K562 (cell line): Measurements from ENCODE around the gene NRCAM. TPM values are rescaled to one million over a fixed set of nuclear protein-coding genes. Genes with fewer than 3 reads are reported as not detected.

Experiments
- ATAC-seq: fragments of 200-7000 bp; cut with Tn5 transposase; 3 replicates; pipeline ENCODE4 v1.9.1; 2020; ENCODE audit warnings: moderate library complexity
- BruUV-seq: library from RNA; stranded (reverse); fragments of 400-500 nt; replicated peaks from 2 replicates; lab custom pipeline; 2021; lab: Mats Ljungman, UMichigan
- CTCF ChIA-PET: fragments of 300-600 bp; formaldehyde crosslinking; extraction: SDS; loops from one replicate; lab custom pipeline; 2021; ENCODE audit warnings: low intra/inter-chr PET ratio; lab: Yijun Ruan, JAX
- POLR2A ChIA-PET: fragments of 300-600, 350-650 bp; sonication (Branson Sonifier 250); formaldehyde crosslinking; extraction: SDS; loops from one replicate; lab custom pipeline; 2021; ENCODE audit warnings: antibody characterized with exemption, inconsistent platforms; lab: Yijun Ruan, JAX
- DNase-seq, 4 experiments: peaks; one replicate each; pipeline versions ENCODE4 v3.0.0 to v3.0.0-alpha.2; 2011 to 2018; ENCODE audit warnings: low spot score in 3 of 4, mixed read lengths in 3 of 4; ENCODE audit errors: extremely low read depth in 1 of 4
- FAIRE-seq: peaks from 2 replicates; lab custom pipeline; 2011; peaks lifted over from hg19 to GRCh38; lab: Jason Lieb, UNC
- H2AFZ ChIP-seq: 2 replicates; pipeline ENCODE4 v1.6.0; 2011; ENCODE audit warnings: low read depth, low read length, control low read depth, inconsistent platforms
- H3K27ac ChIP-seq: fragments of 200-600 bp; 3 replicates; pipeline ENCODE4 v1.8.0; 2011; ENCODE audit warnings: low read depth, mild to moderate bottlenecking, control low read depth, inconsistent platforms, low read length, moderate library complexity, mixed read lengths; ENCODE audit errors: extremely low read depth
- H3K27me3 ChIP-seq, 2 experiments: fragments of 300-600 bp in 1 of 2; 2 replicates in 1 of 2; 3 replicates in 1 of 2; pipeline versions ENCODE4 v1.6.0 to v1.8.0; 2011; ENCODE audit warnings: inconsistent platforms in 2 of 2, low read length in 2 of 2, mild to moderate bottlenecking in 1 of 2, mixed read lengths in 1 of 2, moderate library complexity in 1 of 2; ENCODE audit not compliant: control insufficient read depth in 2 of 2, insufficient read depth in 2 of 2
- H3K36me3 ChIP-seq: fragments of 300-600 bp; 3 replicates; pipeline ENCODE4 v1.8.0; 2011; ENCODE audit warnings: mild to moderate bottlenecking, low read length, inconsistent platforms; ENCODE audit not compliant: control insufficient read depth, insufficient read depth
- H3K4me1 ChIP-seq, 2 experiments: fragments of 200-600 bp in 1 of 2; replicated peaks in 1 of 2; 2 replicates in 1 of 2; 3 replicates in 1 of 2; pipeline versions ENCODE4 v1.5.1 to v1.8.0; 2011; ENCODE audit warnings: inconsistent platforms in 2 of 2, low read length in 2 of 2, mild to moderate bottlenecking in 1 of 2, mixed read lengths in 1 of 2, moderate library complexity in 1 of 2; ENCODE audit not compliant: control insufficient read depth in 2 of 2, insufficient read depth in 2 of 2
- H3K4me2 ChIP-seq: 2 replicates; pipeline ENCODE4 v1.6.1; 2011; ENCODE audit warnings: low read length, control low read depth, inconsistent platforms, mixed read lengths; ENCODE audit not compliant: insufficient read depth
- H3K4me3 ChIP-seq: fragments of 200-600 bp; sonication (generic), shearing (Covaris generic); 2 replicates; pipeline ENCODE4 v1.5.1; 2016; ENCODE audit warnings: control low read depth, inconsistent platforms
- H3K79me2 ChIP-seq: fragments of 200-600 bp; 3 replicates; pipeline ENCODE4 v1.8.0; 2011; ENCODE audit warnings: low read length, inconsistent platforms; ENCODE audit not compliant: control insufficient read depth, insufficient read depth
- H3K9ac ChIP-seq, 2 experiments: 2 replicates each; pipeline versions ENCODE4 v1.6.0 to v1.6.1; 2011; ENCODE audit warnings: low read depth in 2 of 2, low read length in 2 of 2, control low read depth in 1 of 2, inconsistent platforms in 1 of 2, mild to moderate bottlenecking in 1 of 2, mixed read lengths in 1 of 2; ENCODE audit not compliant: insufficient read depth in 1 of 2
- H3K9me1 ChIP-seq: one replicate; pipeline ENCODE4 v1.6.0; 2011; ENCODE audit warnings: inconsistent platforms, mild to moderate bottlenecking, low read length, moderate library complexity; ENCODE audit not compliant: control insufficient read depth, insufficient read depth
- H3K9me3 ChIP-seq: replicated peaks from 2 replicates; pipeline ENCODE4 v1.5.1; 2011; ENCODE audit warnings: low read depth, low read length, inconsistent platforms; ENCODE audit not compliant: control insufficient read depth, insufficient read depth
- H4K20me1 ChIP-seq: replicated peaks from 2 replicates; pipeline ENCODE4 v1.6.1; 2011; ENCODE audit warnings: low read length, inconsistent platforms, mixed read lengths; ENCODE audit not compliant: control insufficient read depth, insufficient read depth
- CCAR2 ChIP-seq: fragments of 200-400 bp; formaldehyde crosslinking; IDR thresholded peaks from 2 replicates; pipeline ENCODE4 v1.6.1; 2017; ENCODE audit warnings: mild to moderate bottlenecking, low read depth, low read length
- HEY1 ChIP-seq: fragments of 250-450 bp; sonication (Bioruptor Pico); IDR thresholded peaks from 2 replicates; pipeline ENCODE4 v1.5.0; 2020; ENCODE audit warnings: mild to moderate bottlenecking, moderate library complexity, borderline replicate concordance
- HNRNPUL1 ChIP-seq: fragments of 200-400 bp; formaldehyde crosslinking; IDR thresholded peaks from 2 replicates; pipeline ENCODE4 v1.6.1; 2017; ENCODE audit warnings: low read length
- HOXB6 ChIP-seq: fragments of 250-450 bp; sonication (Bioruptor Pico); IDR thresholded peaks from 2 replicates; pipeline ENCODE4 v1.5.1; 2022; ENCODE audit warnings: mild to moderate bottlenecking, borderline replicate concordance
- MAFF ChIP-seq: IDR thresholded peaks from 2 replicates; pipeline ENCODE4 v1.6.1; 2012; ENCODE audit warnings: low read length, improper control_type of control experiment
- MAFK ChIP-seq: IDR thresholded peaks from 2 replicates; pipeline ENCODE4 v1.6.1; 2011; ENCODE audit warnings: low read length, improper control_type of control experiment
- MTF1 ChIP-seq: fragments of 250-450 bp; sonication (Bioruptor Pico); IDR thresholded peaks from 2 replicates; pipeline ENCODE4 v1.9.0; 2021; ENCODE audit warnings: moderate library complexity, mild to moderate bottlenecking, inconsistent platforms, borderline replicate concordance
- NR3C1 ChIP-seq: sonication (generic); formaldehyde crosslinking; IDR thresholded peaks from 2 replicates; pipeline ENCODE4 v1.8.1; 2022; ENCODE audit warnings: missing genetic modification reagents
- PHF8 ChIP-seq: fragments of 200-600 bp; sonication (generic); IDR thresholded peaks from 2 replicates; pipeline ENCODE4 v1.6.1; 2012; ENCODE audit warnings: mixed run types, mild to moderate bottlenecking, inconsistent platforms, low read length, moderate library complexity, borderline replicate concordance
- SMAD1 ChIP-seq: fragments of 150-350 bp; IDR thresholded peaks from 2 replicates; pipeline ENCODE4 v1.6.1; 2014; ENCODE audit warnings: low read length, low read depth; ENCODE audit not compliant: partially characterized antibody
- TOE1 ChIP-seq, 2 experiments: fragments of 450-650 bp in 1 of 2; sonication (generic) in 1 of 2; formaldehyde crosslinking in 1 of 2; IDR thresholded peaks; 2 replicates each; pipeline versions ENCODE4 v1.7.1 to v1.8.0; 2016 to 2022; ENCODE audit warnings: borderline replicate concordance in 2 of 2, mild to moderate bottlenecking in 2 of 2, antibody characterized with exemption in 1 of 2, inconsistent platforms in 1 of 2, low read depth in 1 of 2, missing genetic modification reagents in 1 of 2, moderate library complexity in 1 of 2
- YY1 ChIP-seq, 3 experiments: IDR thresholded peaks; 2 replicates each; pipeline ENCODE4 v1.6.1; 2011; ENCODE audit warnings: low read length in 2 of 3, mild to moderate bottlenecking in 2 of 3, moderate library complexity in 2 of 3, borderline replicate concordance in 1 of 3, control low read depth in 1 of 3, low read depth in 1 of 3; ENCODE audit not compliant: insufficient read depth in 3 of 3, insufficient replicate concordance in 2 of 3, control insufficient read depth in 1 of 3, insufficient read length in 1 of 3; ENCODE audit errors: extremely low read depth in 1 of 3
- ZNF133 ChIP-seq: fragments of 250-450 bp; sonication (Bioruptor Pico); IDR thresholded peaks from 2 replicates; pipeline ENCODE4 v1.4.0; 2020; ENCODE audit warnings: mild to moderate bottlenecking
- ZNF143 ChIP-seq: sonication (generic); formaldehyde crosslinking; IDR thresholded peaks from 2 replicates; pipeline ENCODE4 v1.9.0; 2022; ENCODE audit warnings: mild to moderate bottlenecking, missing genetic modification reagents
- ZNF707 ChIP-seq: fragments of 250-450 bp; sonication (Bioruptor Pico); conservative IDR thresholded peaks from 2 replicates; pipeline ENCODE4 v1.8.0; 2022; ENCODE audit warnings: inconsistent platforms, mild to moderate bottlenecking, moderate library complexity
- ZNF764 ChIP-seq: fragments of 250-450 bp; sonication (Bioruptor Pico); IDR thresholded peaks from 2 replicates; pipeline ENCODE4 v1.4.0; 2020; ENCODE audit warnings: low read depth, mild to moderate bottlenecking, moderate library complexity
- WGBS: fragments of 100-300 bp; shearing (Covaris generic); methylation state at CpG from one replicate; pipeline ENCODE4 v1.1.6; 2016; ENCODE audit warnings: low coverage, mixed read lengths; ENCODE audit not compliant: insufficient coverage; ENCODE audit errors: missing lambda C conversion rate; 5-methylcytosine and 5-hydroxymethylcytosine counted together
- in situ Hi-C: fragments of 300-500 bp; cut with MboI; formaldehyde crosslinking; loops from 4 replicates; pipeline ENCODE4 v1.15.0; 2018; ENCODE audit warnings: inconsistent platforms, mixed read lengths
- intact Hi-C: fragments of 100-400 bp; cut with micrococcal nuclease; formaldehyde crosslinking; loops from 2 replicates; pipeline ENCODE4 v1.14.2; 2022
- polyA plus RNA-seq, 8 experiments: library from polyadenylated mRNA; depleted of rRNA in 4 of 8; stranded (reverse) in 5 of 8; unstranded in 3 of 8; fragments of >200 nt; fragmentation: Nextera tagmentation in 2 of 8; fragmentation: Illumina TruSeq in 1 of 8; extraction: Ambion mirVana in 2 of 8; extraction: Trizol in 1 of 8; gene quantifications; 2 replicates each; pipeline versions ENCODE4 v1.2.1 to v1.2.3, GENCODE V29; 2011 to 2014; ENCODE audit warnings: inconsistent platforms in 1 of 8, missing spikeins in 1 of 8
- total RNA-seq, 7 experiments: library from RNA; depleted of rRNA in 6 of 7; stranded (reverse); fragments of >200 nt in 6 of 7; fragmentation: Illumina TruSeq in 2 of 7; extraction: Trizol in 2 of 7; gene quantifications; 2 replicates each; pipeline versions ENCODE4 v1.2.1 to v1.2.3, GENCODE V29; 2011 to 2021; ENCODE audit warnings: low replicate concordance in 1 of 7
- TF ChIP-seq, protein P1 (sequence below): fragments of 250-450 bp; sonication (Bioruptor Pico); IDR thresholded peaks from 2 replicates; pipeline ENCODE4 v1.8.0; 2022; ENCODE audit warnings: moderate library complexity, mild to moderate bottlenecking, inconsistent platforms

The NRCAM gene
- total and polyA plus RNA-seq, 9 of the 15 experiments (the other 6 are each of a cell fraction or from before 2014, with no cell fraction given), result 0.03 to 0.54 (median 0.12) TPM; not detected in 1

DNA sequence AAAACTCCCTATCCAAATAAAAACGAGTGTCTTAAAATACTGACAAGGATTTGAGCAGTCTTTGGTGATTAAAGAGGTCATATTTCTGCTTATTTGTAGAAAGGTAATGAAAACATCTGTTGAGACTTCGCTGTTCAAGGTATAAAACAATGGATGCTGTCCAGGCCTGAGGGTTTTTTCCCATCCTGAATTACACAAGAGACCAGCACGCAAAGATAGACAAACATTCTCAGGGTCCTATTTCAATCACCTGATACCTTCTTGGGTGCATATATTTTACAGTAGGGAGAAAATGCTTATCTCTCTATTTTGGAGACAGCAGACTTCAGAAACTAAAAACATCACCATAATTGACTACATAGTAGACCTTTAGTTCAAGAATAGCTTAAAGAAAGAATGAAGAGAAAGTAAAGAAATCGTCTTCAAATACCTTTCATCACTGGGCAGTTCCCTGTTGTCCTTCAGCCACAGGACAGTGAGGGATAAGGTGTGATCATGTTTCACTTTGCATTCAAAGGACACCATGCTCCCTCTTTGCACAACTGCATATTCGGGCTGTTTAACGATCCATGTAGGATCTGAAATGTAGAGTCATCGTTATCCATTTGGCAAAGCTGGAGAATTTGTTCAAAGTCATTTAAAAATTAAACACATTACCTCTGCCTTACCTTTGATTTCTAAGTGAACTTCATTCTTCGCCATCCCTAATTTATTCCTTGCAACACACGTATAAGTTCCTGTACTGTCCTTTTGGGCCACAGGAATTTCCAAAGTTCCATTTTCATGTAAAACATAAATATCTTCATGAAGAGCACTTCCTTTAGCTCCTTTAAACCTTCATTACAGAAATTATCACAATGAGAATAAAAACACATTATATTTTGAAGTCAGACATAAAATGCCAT lies 262.4 kb downstream of the NRCAM start (continued):
- TF ChIP-seq MAFK (peak; percentile 46; the same call in 1 of the 2 replicates), MAFF (peak; percentile 79), HEY1 (CRISPR knock-in tag) (no peak), YY1 (IDR thresholded peaks at IDR 0.05; ENCODE audit: borderline replicate concordance in 1 of 3, control insufficient read depth in 1 of 3, extremely low read depth in 1 of 3, insufficient read depth in 3 of 3, insufficient read length in 1 of 3, insufficient replicate concordance in 2 of 3, low read depth in 1 of 3, low read length in 2 of 3) (no peak)
- TF ChIP-seq, all 486 proteins: peak for 10

DNA sequence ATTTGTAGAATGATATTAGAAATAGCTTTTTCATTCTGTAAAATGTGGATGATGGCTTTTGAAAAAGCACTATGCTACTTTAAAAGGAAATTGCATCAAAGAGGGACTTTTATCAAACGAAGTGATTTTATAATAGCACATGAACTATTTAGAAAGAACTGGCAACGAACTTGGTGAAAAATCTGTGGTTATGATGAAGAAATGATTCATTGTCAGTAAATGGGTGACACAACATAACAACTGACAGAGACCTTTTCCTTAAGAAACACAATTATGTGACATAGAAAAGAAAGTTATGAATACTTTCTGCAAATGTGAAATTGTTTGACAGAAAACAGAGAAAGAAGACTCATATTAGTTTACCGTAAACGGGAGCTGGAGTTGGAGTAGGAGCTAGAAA lies 265.3 kb downstream of the NRCAM start:
- H3K79me2 ChIP-seq, result no peaks in the 10 kb centered on the region
- no TSS peak for BruUV-seq
- no peaks in the 10 kb centered on the region for H3K9me1 ChIP-seq
- no peaks in the 10 kb centered on the region for H3K36me3 ChIP-seq
- no peaks in the 10 kb centered on the region for H3K27me3 ChIP-seq
- no peak overlapping the region for H3K9ac ChIP-seq
- ChIA-PET POLR2A (interaction anchor here (0.5 to 0.6 kb wide), 2 partner anchors 55 to 97 kb away, joined by 3 read pairs; no protein-coding TSS in a partner anchor), CTCF (no interaction called here)
- H3K4me3 ChIP-seq, result no peak overlapping the region
- no peak for ATAC-seq
- H3K27ac ChIP-seq, result no peak overlapping the region
- H4K20me1 ChIP-seq, result no peaks in the 10 kb centered on the region
- H3K4me2 ChIP-seq, result no peak overlapping the region
- 41% methylated on average over 4 of the region's 4 CpGs for WGBS
- no peak for DNase-seq
- H3K4me1 ChIP-seq, result peaks cover 0 to 8% of the 10 kb centered on the region in 2 experiments; a peak in 3 of 5 replicates
- intact Hi-C loops, result no loop called here
- FAIRE-seq, result no peak
- H2AFZ ChIP-seq, result no peak overlapping the region
- in situ Hi-C loops, result no loop called here
- no peaks in the 10 kb centered on the region for H3K9me3 ChIP-seq
- TF ChIP-seq ZNF143 (no peak), SMAD1 (no peak), NR3C1 (CRISPR knock-in tag) (no peak), HOXB6 (CRISPR knock-in tag) (no peak), PHF8 (no peak), ZNF707 (no peak), HNRNPUL1 (no peak), TOE1 (IDR thresholded peaks at IDR 0.05; ENCODE audit: borderline replicate concordance) (no peak), TOE1 (CRISPR knock-in tag; IDR thresholded peaks at IDR 0.05; ENCODE audit: borderline replicate concordance, low read depth) (no peak), MTF1 (CRISPR knock-in tag) (no peak), ZNF133 (CRISPR knock-in tag) (no peak), ZNF764 (CRISPR knock-in tag) (no peak), CCAR2 (no peak)
- TF ChIP-seq, protein P1, sequence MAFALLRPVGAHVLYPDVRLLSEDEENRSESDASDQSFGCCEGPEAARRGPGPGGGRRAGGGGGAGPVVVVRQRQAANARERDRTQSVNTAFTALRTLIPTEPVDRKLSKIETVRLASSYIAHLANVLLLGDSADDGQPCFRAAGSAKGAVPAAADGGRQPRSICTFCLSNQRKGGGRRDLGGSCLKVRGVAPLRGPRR (CRISPR knock-in tag), result no peak
